K562 (cell line): ENCODE data around the gene PLOD1. TPM values are rescaled to one million over a fixed set of nuclear protein-coding genes. Genes with fewer than 3 reads are reported as not detected.
A peak's percentile ranks its signal among the peaks of the same experiment; 100 is the strongest.

Source experiments
- ATAC-seq: fragments of 200-7000 bp; cut with Tn5 transposase; 3 replicates; pipeline ENCODE4 v1.9.1; 2020; ENCODE audit warnings: moderate library complexity
- BruUV-seq: library from RNA; stranded (reverse); fragments of 400-500 nt; replicated peaks from 2 replicates; lab custom pipeline; 2021; lab: Mats Ljungman, UMichigan
- CTCF ChIA-PET: fragments of 300-600 bp; formaldehyde crosslinking; extraction: SDS; loops from one replicate; lab custom pipeline; 2021; ENCODE audit warnings: low intra/inter-chr PET ratio; lab: Yijun Ruan, JAX
- POLR2A ChIA-PET: fragments of 300-600, 350-650 bp; sonication (Branson Sonifier 250); formaldehyde crosslinking; extraction: SDS; loops from one replicate; lab custom pipeline; 2021; ENCODE audit warnings: antibody characterized with exemption, inconsistent platforms; lab: Yijun Ruan, JAX
- DNase-seq, 4 experiments: peaks; one replicate each; pipeline versions ENCODE4 v3.0.0 to v3.0.0-alpha.2; 2011 to 2018; ENCODE audit warnings: low spot score in 3 of 4, mixed read lengths in 3 of 4; ENCODE audit errors: extremely low read depth in 1 of 4
- FAIRE-seq: peaks from 2 replicates; lab custom pipeline; 2011; peaks lifted over from hg19 to GRCh38; lab: Jason Lieb, UNC
- H2AFZ ChIP-seq: 2 replicates; pipeline ENCODE4 v1.6.0; 2011; ENCODE audit warnings: low read depth, low read length, control low read depth, inconsistent platforms
- H3K27ac ChIP-seq: fragments of 200-600 bp; 3 replicates; pipeline ENCODE4 v1.8.0; 2011; ENCODE audit warnings: low read depth, mild to moderate bottlenecking, control low read depth, inconsistent platforms, low read length, moderate library complexity, mixed read lengths; ENCODE audit errors: extremely low read depth
- H3K27me3 ChIP-seq, 2 experiments: fragments of 300-600 bp in 1 of 2; 2 replicates in 1 of 2; 3 replicates in 1 of 2; pipeline versions ENCODE4 v1.6.0 to v1.8.0; 2011; ENCODE audit warnings: inconsistent platforms in 2 of 2, low read length in 2 of 2, mild to moderate bottlenecking in 1 of 2, mixed read lengths in 1 of 2, moderate library complexity in 1 of 2; ENCODE audit not compliant: control insufficient read depth in 2 of 2, insufficient read depth in 2 of 2
- H3K36me3 ChIP-seq: fragments of 300-600 bp; 3 replicates; pipeline ENCODE4 v1.8.0; 2011; ENCODE audit warnings: mild to moderate bottlenecking, low read length, inconsistent platforms; ENCODE audit not compliant: control insufficient read depth, insufficient read depth
- H3K4me1 ChIP-seq, 2 experiments: fragments of 200-600 bp in 1 of 2; replicated peaks in 1 of 2; 2 replicates in 1 of 2; 3 replicates in 1 of 2; pipeline versions ENCODE4 v1.5.1 to v1.8.0; 2011; ENCODE audit warnings: inconsistent platforms in 2 of 2, low read length in 2 of 2, mild to moderate bottlenecking in 1 of 2, mixed read lengths in 1 of 2, moderate library complexity in 1 of 2; ENCODE audit not compliant: control insufficient read depth in 2 of 2, insufficient read depth in 2 of 2
- H3K4me2 ChIP-seq: 2 replicates; pipeline ENCODE4 v1.6.1; 2011; ENCODE audit warnings: low read length, control low read depth, inconsistent platforms, mixed read lengths; ENCODE audit not compliant: insufficient read depth
- H3K4me3 ChIP-seq: fragments of 200-600 bp; sonication (generic), shearing (Covaris generic); 2 replicates; pipeline ENCODE4 v1.5.1; 2016; ENCODE audit warnings: control low read depth, inconsistent platforms
- H3K79me2 ChIP-seq: fragments of 200-600 bp; 3 replicates; pipeline ENCODE4 v1.8.0; 2011; ENCODE audit warnings: low read length, inconsistent platforms; ENCODE audit not compliant: control insufficient read depth, insufficient read depth
- H3K9ac ChIP-seq, 2 experiments: 2 replicates each; pipeline versions ENCODE4 v1.6.0 to v1.6.1; 2011; ENCODE audit warnings: low read depth in 2 of 2, low read length in 2 of 2, control low read depth in 1 of 2, inconsistent platforms in 1 of 2, mild to moderate bottlenecking in 1 of 2, mixed read lengths in 1 of 2; ENCODE audit not compliant: insufficient read depth in 1 of 2
- H3K9me1 ChIP-seq: one replicate; pipeline ENCODE4 v1.6.0; 2011; ENCODE audit warnings: inconsistent platforms, mild to moderate bottlenecking, low read length, moderate library complexity; ENCODE audit not compliant: control insufficient read depth, insufficient read depth
- H3K9me3 ChIP-seq: replicated peaks from 2 replicates; pipeline ENCODE4 v1.5.1; 2011; ENCODE audit warnings: low read depth, low read length, inconsistent platforms; ENCODE audit not compliant: control insufficient read depth, insufficient read depth
- H4K20me1 ChIP-seq: replicated peaks from 2 replicates; pipeline ENCODE4 v1.6.1; 2011; ENCODE audit warnings: low read length, inconsistent platforms, mixed read lengths; ENCODE audit not compliant: control insufficient read depth, insufficient read depth
- C11orf30 ChIP-seq: fragments of 450-650 bp; IDR thresholded peaks from 2 replicates; pipeline ENCODE4 v1.6.1; 2016; ENCODE audit warnings: low read depth, mild to moderate bottlenecking
- CTCFL ChIP-seq: IDR thresholded peaks from 2 replicates; pipeline ENCODE4 v1.6.1; 2011; ENCODE audit warnings: borderline replicate concordance, low read depth, mild to moderate bottlenecking, moderate library complexity, low read length; ENCODE audit not compliant: insufficient read depth, poor library complexity, severe bottlenecking
- E4F1 ChIP-seq: fragments of 250-450 bp; sonication (Bioruptor Pico); IDR thresholded peaks from 2 replicates; pipeline ENCODE4 v1.5.0; 2021; ENCODE audit warnings: mild to moderate bottlenecking, borderline replicate concordance
- HDAC8 ChIP-seq: fragments of 450-650 bp; IDR thresholded peaks from 2 replicates; pipeline ENCODE4 v1.6.1; 2016; ENCODE audit warnings: mild to moderate bottlenecking, missing genetic modification characterization, moderate library complexity, missing compliant biosample characterization
- HMG20A ChIP-seq: fragments of 450-650 bp; formaldehyde crosslinking; conservative IDR thresholded peaks from 2 replicates; pipeline ENCODE4 v1.4.0; 2020; ENCODE audit warnings: mild to moderate bottlenecking, mixed read lengths
- KDM4B ChIP-seq, 2 experiments: fragments of 450-650 bp in 1 of 2; sonication (generic) in 1 of 2; IDR thresholded peaks; 2 replicates each; pipeline ENCODE4 v1.6.1; 2016 to 2017; ENCODE audit warnings: borderline replicate concordance in 2 of 2, antibody characterized with exemption in 1 of 2, low read depth in 1 of 2, mild to moderate bottlenecking in 1 of 2
- KLF16 ChIP-seq: IDR thresholded peaks from 2 replicates; pipeline ENCODE4 v1.6.1; 2016; ENCODE audit warnings: antibody characterized with exemption
- LARP7 ChIP-seq: fragments of 450-650 bp; IDR thresholded peaks from 2 replicates; pipeline ENCODE4 v1.6.1; 2016
- MCM5 ChIP-seq: fragments of 450-650 bp; IDR thresholded peaks from 2 replicates; pipeline ENCODE4 v1.6.1; 2016; ENCODE audit warnings: low read depth
- MEIS2 ChIP-seq: fragments of 450-650 bp; IDR thresholded peaks from 2 replicates; pipeline ENCODE4 v1.6.1; 2014; ENCODE audit warnings: mild to moderate bottlenecking; ENCODE audit not compliant: partially characterized antibody
- RBM22 ChIP-seq: fragments of 200-400 bp; formaldehyde crosslinking; IDR thresholded peaks from 2 replicates; pipeline ENCODE4 v1.6.1; 2018; ENCODE audit warnings: low read length, low read depth; ENCODE audit not compliant: poor library complexity, severe bottlenecking
- RBM25 ChIP-seq: fragments of 200-400 bp; formaldehyde crosslinking; IDR thresholded peaks from 2 replicates; pipeline ENCODE4 v1.6.1; 2018; ENCODE audit warnings: low read length, low read depth, moderate library complexity; ENCODE audit not compliant: severe bottlenecking
- SMAD3 ChIP-seq: fragments of 450-650 bp; formaldehyde crosslinking; conservative IDR thresholded peaks from 2 replicates; pipeline ENCODE4 v1.4.0; 2020; ENCODE audit warnings: mild to moderate bottlenecking
- U2AF2 ChIP-seq: fragments of 200-400 bp; formaldehyde crosslinking; optimal IDR thresholded peaks from 2 replicates; pipeline ENCODE3; 2017; ENCODE audit warnings: low read depth, mild to moderate bottlenecking, low read length
- ZEB2 ChIP-seq: fragments of 450-650 bp; IDR thresholded peaks from 2 replicates; pipeline ENCODE4 v1.6.1; 2016
- ZFP91 ChIP-seq: sonication (generic); formaldehyde crosslinking; IDR thresholded peaks from 2 replicates; pipeline ENCODE4 v1.8.0; 2022; ENCODE audit warnings: mild to moderate bottlenecking, missing genetic modification reagents
- ZNF561 ChIP-seq: fragments of 450-650 bp; formaldehyde crosslinking; conservative IDR thresholded peaks from 2 replicates; pipeline ENCODE4 v1.4.0; 2020; ENCODE audit warnings: mild to moderate bottlenecking, moderate library complexity
- ZNF707 ChIP-seq: fragments of 250-450 bp; sonication (Bioruptor Pico); conservative IDR thresholded peaks from 2 replicates; pipeline ENCODE4 v1.8.0; 2022; ENCODE audit warnings: inconsistent platforms, mild to moderate bottlenecking, moderate library complexity
- WGBS: fragments of 100-300 bp; shearing (Covaris generic); methylation state at CpG from one replicate; pipeline ENCODE4 v1.1.6; 2016; ENCODE audit warnings: low coverage, mixed read lengths; ENCODE audit not compliant: insufficient coverage; ENCODE audit errors: missing lambda C conversion rate; 5-methylcytosine and 5-hydroxymethylcytosine counted together
- in situ Hi-C: fragments of 300-500 bp; cut with MboI; formaldehyde crosslinking; loops from 4 replicates; pipeline ENCODE4 v1.15.0; 2018; ENCODE audit warnings: inconsistent platforms, mixed read lengths
- intact Hi-C: fragments of 100-400 bp; cut with micrococcal nuclease; formaldehyde crosslinking; loops from 2 replicates; pipeline ENCODE4 v1.14.2; 2022
- polyA plus RNA-seq, 8 experiments: library from polyadenylated mRNA; depleted of rRNA in 4 of 8; stranded (reverse) in 5 of 8; unstranded in 3 of 8; fragments of >200 nt; fragmentation: Nextera tagmentation in 2 of 8; fragmentation: Illumina TruSeq in 1 of 8; extraction: Ambion mirVana in 2 of 8; extraction: Trizol in 1 of 8; gene quantifications; 2 replicates each; pipeline versions ENCODE4 v1.2.1 to v1.2.3, GENCODE V29; 2011 to 2014; ENCODE audit warnings: inconsistent platforms in 1 of 8, missing spikeins in 1 of 8
- total RNA-seq, 7 experiments: library from RNA; depleted of rRNA in 6 of 7; stranded (reverse); fragments of >200 nt in 6 of 7; fragmentation: Illumina TruSeq in 2 of 7; extraction: Trizol in 2 of 7; gene quantifications; 2 replicates each; pipeline versions ENCODE4 v1.2.1 to v1.2.3, GENCODE V29; 2011 to 2021; ENCODE audit warnings: low replicate concordance in 1 of 7

PLOD1 gene
- total and polyA plus RNA-seq, 9 of the 15 experiments (the other 6 are each of a cell fraction or from before 2014, with no cell fraction given) = 16.6 to 90.8 (median 52.7) TPM

- WGBS = 86% methylated on average over 9 of the region's 9 CpGs
- Histone ChIP-seq H3K9me1 (peaks cover 3% of the 10 kb centered on the region), H3K27ac (no peak overlapping the region), H3K9ac (peak overlapping the region in 1 of 2 experiments; percentile 55; a peak in 2 of 4 replicates), H3K4me2 (no peak overlapping the region), H3K9me3 (no peaks in the 10 kb centered on the region), H3K36me3 (peaks cover 85% of the 10 kb centered on the region), H3K27me3 (no peaks in the 10 kb centered on the region), H3K79me2 (peaks cover 11% of the 10 kb centered on the region), H3K4me3 (no peak overlapping the region), H3K4me1 (peaks cover 45 to 51% of the 10 kb centered on the region in 2 experiments), H2AFZ (no peak overlapping the region), H4K20me1 (no peaks in the 10 kb centered on the region)
- DNase-seq (no peak), ATAC-seq (no peak), FAIRE-seq (no peak)
- intact Hi-C loops (no loop called here), in situ Hi-C loops (no loop called here)
- ChIA-PET POLR2A (interaction anchor here (0.6 to 3.9 kb wide), 5 partner anchors 10 to 101 kb away, joined by 3 to 38 read pairs (median 11); partner anchors contain the start of gene MIIP), CTCF (no interaction called here)
- no peak for TF ChIP-seq MCM5
- TF ChIP-seq ZFP91 = no peak
- TF ChIP-seq KDM4B (IDR thresholded peaks at IDR 0.05; ENCODE audit: borderline replicate concordance in 2 of 2, low read depth in 1 of 2) = no peak
- no peak for TF ChIP-seq ZEB2
- TF ChIP-seq C11orf30 = no peak
- TF ChIP-seq U2AF2 = no peak
- TF ChIP-seq ZNF707 (CRISPR knock-in tag) = no peak
- no peak for TF ChIP-seq SMAD3
- no peak for TF ChIP-seq HDAC8 (tag)
- TF ChIP-seq MEIS2 = no peak
- TF ChIP-seq LARP7 = no peak
- TF ChIP-seq HMG20A (CRISPR knock-in tag) = no peak
- TF ChIP-seq ZNF561 (CRISPR knock-in tag) = no peak
- no peak for TF ChIP-seq RBM25
- no peak for TF ChIP-seq CTCFL
- no peak for TF ChIP-seq KLF16
- no peak for TF ChIP-seq RBM22
- no peak for TF ChIP-seq E4F1 (CRISPR knock-in tag)
- no TSS peak for BruUV-seq
Observed at GRCh38 chr1:12009318-12009947, 74.9 kb downstream of the PLOD1 start.
